Measurements from ENCODE around the gene ELP4. TPM values are rescaled to one million over a fixed set of nuclear protein-coding genes. Genes with fewer than 3 reads are reported as not detected.
A peak's percentile ranks its signal among the peaks of the same experiment; 100 is the strongest.

The ELP4 gene
- total RNA-seq, 1 donor from 2014 or later = 23.4 TPM

DNA sequence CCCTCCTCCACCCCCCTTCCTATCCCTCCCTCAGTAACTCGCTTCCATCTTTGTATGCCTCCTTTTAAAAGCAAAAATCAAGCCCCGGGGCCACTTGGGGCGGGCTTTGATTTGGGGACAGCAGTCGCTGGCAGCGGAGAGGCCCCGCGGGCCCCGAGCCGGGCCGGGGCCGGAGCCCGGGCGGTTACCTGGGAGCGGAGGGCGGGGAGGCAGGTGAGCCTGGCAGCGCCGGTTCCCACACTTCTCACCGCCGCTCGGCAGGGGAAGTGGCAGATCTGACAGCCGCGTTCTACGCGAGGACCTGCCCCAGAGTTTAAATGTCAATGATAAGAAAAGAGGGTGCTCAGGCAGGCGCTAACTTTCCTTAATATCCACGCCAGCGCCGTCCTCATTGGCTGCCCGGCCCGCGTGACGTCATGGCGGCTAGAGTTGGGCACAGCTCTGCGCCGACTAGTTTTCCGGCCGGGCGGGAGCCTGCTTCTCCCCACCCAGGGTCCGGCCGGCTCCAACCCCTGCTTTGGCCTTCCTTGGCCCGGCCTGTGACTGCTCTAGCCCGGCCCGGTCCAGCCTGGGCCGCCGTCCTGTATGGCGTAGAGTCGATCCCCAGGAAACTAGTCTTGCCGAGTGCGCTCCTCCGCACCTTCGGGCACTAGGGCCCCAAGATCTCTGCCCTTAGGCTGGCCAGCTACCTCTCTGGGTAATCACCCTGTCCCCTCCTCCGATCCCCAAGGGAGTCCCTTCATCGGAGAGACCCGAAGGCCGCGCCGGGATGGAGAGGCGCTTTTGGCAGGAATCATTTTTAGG lies 308.3 kb downstream of the ELP4 start:
- TF ChIP-seq CTCF (IDR thresholded peaks at IDR 0.05; ENCODE audit: unreplicated experiment) = no peak
- Mint-ChIP-seq H3K4me1 (ENCODE audit: low read depth) (peaks cover 5% of the 10 kb centered on the region), H3K9me3 (ENCODE audit: low read depth) (no peaks in the 10 kb centered on the region), H3K4me3 (ENCODE audit: low read depth) (peak overlapping the region; percentile 47), H3K27me3 (peaks cover 85% of the 10 kb centered on the region), H3K36me3 (ENCODE audit: insufficient read depth) (no peaks in the 10 kb centered on the region), H3K27ac (no peak overlapping the region)
- DNase-seq (ENCODE audit: low spot score, unreplicated experiment) = no peak

GRCh38 chr11:31818425-31818755 lies 308.8 kb downstream of the ELP4 start:
- Mint-ChIP-seq H3K4me1 (ENCODE audit: low read depth) (peaks cover 5% of the 10 kb centered on the region), H3K4me3 (ENCODE audit: low read depth) (no peak overlapping the region), H3K27me3 (peaks cover 88% of the 10 kb centered on the region), H3K36me3 (ENCODE audit: insufficient read depth) (no peaks in the 10 kb centered on the region), H3K27ac (no peak overlapping the region), H3K9me3 (ENCODE audit: low read depth) (no peaks in the 10 kb centered on the region)
- no peak for TF ChIP-seq CTCF (IDR thresholded peaks at IDR 0.05; ENCODE audit: unreplicated experiment)
- DNase-seq (ENCODE audit: low spot score, unreplicated experiment) = no peak

DNA sequence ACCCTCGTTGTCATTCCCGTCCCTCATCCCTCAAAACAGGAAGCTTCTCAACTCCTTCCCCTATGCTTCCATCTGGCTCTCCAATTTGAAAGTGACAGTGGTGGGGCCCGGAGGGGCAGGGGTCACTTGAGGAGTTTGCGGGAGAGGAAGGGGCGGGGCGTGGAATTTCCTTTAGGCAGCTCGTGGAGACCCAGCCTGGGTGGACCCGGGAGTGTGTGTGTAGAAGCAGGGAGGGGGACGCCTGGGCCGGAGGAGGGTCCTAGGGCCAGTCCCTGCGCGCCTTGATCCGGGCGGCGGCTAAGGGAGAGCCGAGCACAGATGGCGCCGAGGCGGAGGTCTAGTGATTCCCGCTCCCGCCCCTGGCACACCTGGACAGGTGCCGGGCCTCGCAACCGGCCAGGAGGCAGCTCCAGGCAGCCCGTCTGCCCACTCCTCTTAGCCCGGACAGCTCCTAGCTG lies 309.3 kb downstream of the ELP4 start:
- no peak overlapping the region for H3K4me3 Mint-ChIP-seq (ENCODE audit: low read depth)
- peaks cover 89% of the 10 kb centered on the region for H3K27me3 Mint-ChIP-seq
- no peak for DNase-seq (ENCODE audit: low spot score, unreplicated experiment)
- H3K4me1 Mint-ChIP-seq (ENCODE audit: low read depth) = peaks cover 5% of the 10 kb centered on the region
- no peaks in the 10 kb centered on the region for H3K9me3 Mint-ChIP-seq (ENCODE audit: low read depth)
- TF ChIP-seq CTCF (IDR thresholded peaks at IDR 0.05; ENCODE audit: unreplicated experiment) = no peak
- no peak overlapping the region for H3K27ac Mint-ChIP-seq
- no peaks in the 10 kb centered on the region for H3K36me3 Mint-ChIP-seq (ENCODE audit: insufficient read depth)

GRCh38 chr11:31819621-31820437 lies 310.3 kb downstream of the ELP4 start:
- H3K27ac Mint-ChIP-seq = no peak overlapping the region
- H3K27me3 Mint-ChIP-seq = peaks cover 91% of the 10 kb centered on the region
- H3K36me3 Mint-ChIP-seq (ENCODE audit: insufficient read depth) = no peaks in the 10 kb centered on the region
- H3K9me3 Mint-ChIP-seq (ENCODE audit: low read depth) = no peaks in the 10 kb centered on the region
- no peak overlapping the region for H3K4me3 Mint-ChIP-seq (ENCODE audit: low read depth)
- no peak for DNase-seq (ENCODE audit: low spot score, unreplicated experiment)
- H3K4me1 Mint-ChIP-seq (ENCODE audit: low read depth) = peaks cover 5% of the 10 kb centered on the region
- no peak for TF ChIP-seq CTCF (IDR thresholded peaks at IDR 0.05; ENCODE audit: unreplicated experiment)

DNA sequence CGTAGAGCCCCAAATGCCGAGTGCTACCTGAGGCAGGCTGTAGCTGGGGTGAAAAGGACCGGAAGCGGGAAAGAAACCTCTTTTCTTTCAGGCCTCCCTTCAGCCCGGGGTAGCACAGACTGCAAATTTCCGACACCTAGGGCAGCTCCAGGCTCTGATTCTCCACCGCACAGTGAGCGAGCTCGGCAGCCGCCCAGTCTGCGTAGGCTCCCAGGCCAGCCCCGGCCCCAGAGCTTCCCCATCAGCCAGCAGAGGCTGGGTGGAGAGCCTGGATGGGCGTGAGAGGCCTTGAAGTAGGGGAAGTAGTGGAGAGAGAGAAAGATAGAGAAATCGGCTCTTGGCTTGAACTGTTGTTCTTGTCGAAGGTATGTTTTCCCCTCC lies 310.9 kb downstream of the ELP4 start:
- H3K27me3 Mint-ChIP-seq = peaks cover 91% of the 10 kb centered on the region
- no peak for TF ChIP-seq CTCF (IDR thresholded peaks at IDR 0.05; ENCODE audit: unreplicated experiment)
- peak overlapping the region; percentile 24 for H3K4me3 Mint-ChIP-seq (ENCODE audit: low read depth)
- H3K9me3 Mint-ChIP-seq (ENCODE audit: low read depth) = no peaks in the 10 kb centered on the region
- H3K36me3 Mint-ChIP-seq (ENCODE audit: insufficient read depth) = no peaks in the 10 kb centered on the region
- peaks cover 5% of the 10 kb centered on the region for H3K4me1 Mint-ChIP-seq (ENCODE audit: low read depth)
- H3K27ac Mint-ChIP-seq = no peak overlapping the region
- no peak for DNase-seq (ENCODE audit: low spot score, unreplicated experiment)

Measured in progenitor cell of endocrine pancreas (in vitro differentiated cells).